Measurements from ENCODE around the gene WFDC9. TPM values are rescaled to one million over a fixed set of nuclear protein-coding genes. Genes with fewer than 3 reads are reported as not detected.

Gene WFDC9
- total RNA-seq, 2 experiments from 2014 or later, result not detected

GRCh38 chr20:45592574-45593189 lies 38.4 kb downstream of the WFDC9 start:
- POLR2A ChIA-PET, result interaction anchor here (0.7 kb wide), 1 partner anchor 645 kb away, joined by 3 read pairs; no protein-coding TSS in a partner anchor

GRCh38 chr20:45589725-45590124 lies 41.4 kb downstream of the WFDC9 start:
- CTCF ChIA-PET (ENCODE audit: unreplicated experiment), result no interaction called here

More at GRCh38 chr20:45592574-45593189, 38.4 kb downstream of the WFDC9 start:
- intact Hi-C loops (cut with micrococcal nuclease; ENCODE audit: unreplicated experiment), result loop anchor here (1.0 kb wide), 1 partner anchor 179 kb away; no protein-coding TSS in a partner anchor
- H3K4me1 ChIP-seq (ENCODE audit: insufficient read depth, low read length, poor library complexity, severe bottlenecking), result no peaks in the 10 kb centered on the region
- no peak overlapping the region for H3K4me3 ChIP-seq (ENCODE audit: low read depth, low read length, poor library complexity, severe bottlenecking)
- H4K20me1 ChIP-seq (ENCODE audit: insufficient read depth, low read length), result no peaks in the 10 kb centered on the region
- TF ChIP-seq CTCF (conservative IDR thresholded peaks at IDR 0.05; ENCODE audit: low read length), result peak; percentile 97
- no peak for TF ChIP-seq EZH2phosphoT487 (IDR thresholded peaks at IDR 0.05; ENCODE audit: borderline replicate concordance, low read depth, low read length)
- no peak overlapping the region for H3K27ac ChIP-seq (ENCODE audit: low read depth, low read length, poor library complexity, severe bottlenecking)
- H2AFZ ChIP-seq (ENCODE audit: low read length), result no peak overlapping the region
- H3K36me3 ChIP-seq (ENCODE audit: insufficient read depth, low read length), result no peaks in the 10 kb centered on the region
- H3K79me2 ChIP-seq (ENCODE audit: insufficient read depth, low read depth, low read length), result no peaks in the 10 kb centered on the region
- DNase-seq (ENCODE audit: low spot score), result peak; percentile 77
- CTCF ChIA-PET (ENCODE audit: unreplicated experiment), result no interaction called here
- no peaks in the 10 kb centered on the region for H3K9me2 ChIP-seq (ENCODE audit: insufficient read depth, low read length)
- no TSS peak for BruUV-seq (replicated peaks)
- no peak overlapping the region for H3K4me2 ChIP-seq (ENCODE audit: low read length)
- H3K9me3 ChIP-seq (ENCODE audit: low read length), result no peaks in the 10 kb centered on the region

More at GRCh38 chr20:45589725-45590124, 41.4 kb downstream of the WFDC9 start:
- intact Hi-C loops (cut with micrococcal nuclease; ENCODE audit: unreplicated experiment), result no loop called here
- Histone ChIP-seq H3K9me3 (ENCODE audit: low read length) (no peaks in the 10 kb centered on the region), H3K4me2 (ENCODE audit: low read length) (no peak overlapping the region), H3K36me3 (ENCODE audit: insufficient read depth, low read length) (no peaks in the 10 kb centered on the region), H3K27ac (ENCODE audit: low read depth, low read length, poor library complexity, severe bottlenecking) (no peak overlapping the region), H3K4me1 (ENCODE audit: insufficient read depth, low read length, poor library complexity, severe bottlenecking) (no peaks in the 10 kb centered on the region), H3K79me2 (ENCODE audit: insufficient read depth, low read depth, low read length) (no peaks in the 10 kb centered on the region), H3K9me2 (ENCODE audit: insufficient read depth, low read length) (no peaks in the 10 kb centered on the region), H3K4me3 (ENCODE audit: low read depth, low read length, poor library complexity, severe bottlenecking) (no peak overlapping the region), H2AFZ (ENCODE audit: low read length) (no peak overlapping the region), H4K20me1 (ENCODE audit: insufficient read depth, low read length) (no peaks in the 10 kb centered on the region)
- POLR2A ChIA-PET, result no interaction called here
- TF ChIP-seq CTCF (conservative IDR thresholded peaks at IDR 0.05; ENCODE audit: low read length) (no peak), EZH2phosphoT487 (IDR thresholded peaks at IDR 0.05; ENCODE audit: borderline replicate concordance, low read depth, low read length) (no peak)
- no peak for DNase-seq (ENCODE audit: low spot score)
- no TSS peak for BruUV-seq (replicated peaks)
